Cardiac muscle cell (in vitro differentiated cells and primary cell): ENCODE data around the gene RPL10A. TPM values are rescaled to one million over a fixed set of nuclear protein-coding genes. Genes with fewer than 3 reads are reported as not detected.

ENCODE experiments used
- DNase-seq, 2 donors: peaks; one replicate each; pipeline versions ENCODE4 v3.0.0 to v3.0.0-alpha.2; 2010 to 2017; ENCODE audit warnings: low read depth in 1 of 2, low spot score in 1 of 2
- H3K27ac ChIP-seq: fragments of 200-600 bp; sonication (generic); 2 replicates; pipeline ENCODE4 v1.5.1; 2016
- H3K27me3 ChIP-seq: fragments of 200-600 bp; sonication (generic); 2 replicates; pipeline ENCODE4 v1.6.0; 2016; ENCODE audit warnings: control low read depth
- H3K36me3 ChIP-seq: fragments of 200-600 bp; sonication (generic); 2 replicates; pipeline ENCODE4 v1.5.1; 2016; ENCODE audit warnings: control low read depth
- H3K4me1 ChIP-seq: fragments of 200-600 bp; sonication (generic); 2 replicates; pipeline ENCODE4 v1.8.1; 2017; ENCODE audit warnings: low read depth, mild to moderate bottlenecking, mixed run types
- H3K4me3 ChIP-seq: fragments of 200-600 bp; sonication (generic); 2 replicates; pipeline ENCODE4 v1.5.1; 2016; ENCODE audit warnings: mild to moderate bottlenecking
- H3K9me3 ChIP-seq: fragments of 200-600 bp; sonication (generic); 2 replicates; pipeline ENCODE4 v1.5.1; 2017; ENCODE audit warnings: low read depth, mild to moderate bottlenecking, control low read depth
- CTCF ChIP-seq: IDR thresholded peaks from 2 replicates; pipeline ENCODE4 v1.5.1; 2012; ENCODE audit warnings: low read depth, mild to moderate bottlenecking, low read length
- polyA plus RNA-seq: library from polyadenylated mRNA; unstranded; fragments of >200 nt; fragmentation: Nextera tagmentation; extraction: Ambion mirVana; gene quantifications from 2 replicates; pipeline ENCODE4 v1.2.1, GENCODE V29; 2016
- total RNA-seq: library from RNA; depleted of rRNA; stranded (reverse); fragments of >200 nt; gene quantifications from 2 replicates; pipeline ENCODE4 v1.2.3, GENCODE V29; 2016

The RPL10A gene
- total and polyA plus RNA-seq, 2 experiments from 2014 or later, result 390 to 1,095 TPM

- Histone ChIP-seq H3K27me3 (no peaks in the 10 kb centered on the region), H3K4me3 (no peak overlapping the region), H3K4me1 (peaks cover 4% of the 10 kb centered on the region), H3K9me3 (no peaks in the 10 kb centered on the region), H3K27ac (no peak overlapping the region), H3K36me3 (no peaks in the 10 kb centered on the region)
- DNase-seq, result no peak
- TF ChIP-seq CTCF, result no peak
Measured at GRCh38 chr6:35505999-35506412, 37.8 kb downstream of the RPL10A start.

DNA sequence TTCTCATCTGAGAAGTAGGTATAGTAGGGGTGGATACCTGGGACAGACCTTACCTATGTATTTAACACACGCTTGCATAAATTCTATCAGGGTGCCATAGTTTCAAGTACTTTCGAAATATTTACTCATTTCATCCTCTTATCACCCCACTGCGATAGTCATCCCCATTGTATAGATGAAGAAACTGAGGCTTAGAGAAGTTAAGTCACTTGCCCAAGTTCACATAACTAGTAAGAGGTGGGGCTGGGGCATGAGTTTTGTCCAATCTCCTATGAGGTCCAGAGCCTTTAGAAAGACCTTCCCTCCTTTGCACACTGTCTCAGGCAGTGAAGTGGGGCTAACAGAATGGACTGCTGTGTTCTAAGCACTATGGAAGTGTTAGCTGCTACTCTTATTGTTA, 38.3 kb downstream of the RPL10A start:
- H3K4me3 ChIP-seq, result no peak overlapping the region
- no peaks in the 10 kb centered on the region for H3K27me3 ChIP-seq
- no peak overlapping the region for H3K27ac ChIP-seq
- no peak for TF ChIP-seq CTCF
- H3K4me1 ChIP-seq, result peaks cover 9% of the 10 kb centered on the region
- no peaks in the 10 kb centered on the region for H3K36me3 ChIP-seq
- no peaks in the 10 kb centered on the region for H3K9me3 ChIP-seq
- DNase-seq, result no peak

GRCh38 chr6:35507221-35507620, 39.0 kb downstream of the RPL10A start:
- H3K27ac ChIP-seq, result no peak overlapping the region
- H3K27me3 ChIP-seq, result no peaks in the 10 kb centered on the region
- H3K4me3 ChIP-seq, result no peak overlapping the region
- DNase-seq, result no peak
- H3K9me3 ChIP-seq, result no peaks in the 10 kb centered on the region
- no peaks in the 10 kb centered on the region for H3K36me3 ChIP-seq
- H3K4me1 ChIP-seq, result peaks cover 9% of the 10 kb centered on the region
- no peak for TF ChIP-seq CTCF

- Histone ChIP-seq H3K36me3 (no peaks in the 10 kb centered on the region), H3K9me3 (no peaks in the 10 kb centered on the region), H3K4me1 (peaks cover 9% of the 10 kb centered on the region), H3K4me3 (no peak overlapping the region), H3K27me3 (no peaks in the 10 kb centered on the region), H3K27ac (no peak overlapping the region)
- no peak for TF ChIP-seq CTCF
- DNase-seq, result no peak
Measured at GRCh38 chr6:35508027-35508426, 39.8 kb downstream of the RPL10A start.

DNA sequence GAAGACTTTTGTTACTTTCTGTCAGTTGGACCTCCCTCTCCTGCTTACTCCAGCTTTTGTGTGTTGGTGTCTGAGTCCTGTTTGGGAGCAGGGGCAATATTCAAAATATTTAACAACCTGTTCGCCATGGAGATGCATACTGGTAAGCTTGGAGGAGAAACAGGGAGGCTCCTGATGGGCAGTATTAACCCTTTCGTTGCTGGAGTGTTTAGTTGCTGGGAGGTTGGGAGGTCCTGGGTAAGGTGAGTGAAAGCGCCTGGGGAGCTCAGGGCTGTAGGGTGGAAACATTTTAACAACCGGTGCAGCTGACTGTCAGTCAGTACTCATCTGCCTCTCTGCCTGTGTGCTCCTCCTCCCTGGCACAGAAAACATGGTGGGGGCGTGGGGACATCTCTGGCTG, 40.3 kb downstream of the RPL10A start:
- no peaks in the 10 kb centered on the region for H3K9me3 ChIP-seq
- H3K4me1 ChIP-seq, result peaks cover 9% of the 10 kb centered on the region
- no peak overlapping the region for H3K4me3 ChIP-seq
- H3K27ac ChIP-seq, result no peak overlapping the region
- no peak for TF ChIP-seq CTCF
- no peaks in the 10 kb centered on the region for H3K27me3 ChIP-seq
- no peak for DNase-seq
- no peaks in the 10 kb centered on the region for H3K36me3 ChIP-seq

DNA sequence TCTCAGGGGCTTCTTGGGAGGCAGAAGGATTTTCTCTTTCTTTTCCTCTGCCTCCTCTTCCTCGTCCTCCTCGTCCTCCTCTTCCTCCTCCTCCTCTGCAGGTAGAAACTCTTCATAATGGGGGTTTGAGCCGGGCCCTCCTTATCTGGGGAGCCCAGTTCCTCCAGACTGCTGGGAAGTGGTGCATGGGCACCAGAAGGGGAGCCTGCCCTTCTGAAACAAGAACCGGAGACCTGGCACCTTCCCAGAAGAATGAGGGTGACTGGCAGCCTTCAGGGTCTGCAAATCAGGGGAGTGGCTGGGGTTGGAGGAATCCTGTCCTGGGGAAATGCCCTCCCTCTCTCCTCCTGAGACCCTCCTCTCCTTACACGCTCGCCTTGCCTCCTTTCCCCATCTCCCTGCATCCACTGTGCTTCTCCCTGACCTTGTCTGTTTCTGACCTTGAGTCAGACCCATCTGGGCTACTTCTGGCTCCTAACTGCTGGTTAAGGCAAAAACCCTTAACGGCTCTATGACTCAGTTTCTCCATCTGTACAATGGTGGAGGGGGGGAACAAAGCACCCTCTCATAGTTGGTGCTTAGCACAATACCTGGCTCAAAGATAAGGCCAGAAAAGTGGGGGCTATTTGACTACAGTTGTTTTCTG, 42.8 kb downstream of the RPL10A start:
- Histone ChIP-seq H3K27ac (no peak overlapping the region), H3K4me3 (no peak overlapping the region), H3K4me1 (peaks cover 9% of the 10 kb centered on the region), H3K36me3 (no peaks in the 10 kb centered on the region), H3K27me3 (no peaks in the 10 kb centered on the region), H3K9me3 (no peaks in the 10 kb centered on the region)
- TF ChIP-seq CTCF, result no peak
- no peak for DNase-seq
